Dendritic cell treated with granulocyte-macrophage colony-stimulating factor and Interleukin-4, amounts not matched to agents 40 ng/mL and 50 ng/mL, for 4 days (primary cell): Measurements from ENCODE around the gene SLC8A2.
"Not testable (repeated sequence)": the region's sequence is repeated elsewhere in the genome, so short reads cannot be mapped to it uniquely, and the experiment has no call there.

ENCODE experiments used
- H3K27ac Mint-ChIP-seq: one replicate; pipeline ENCODE4 v1.8.0; 2022; ENCODE audit warnings: mild to moderate bottlenecking, mixed read lengths
- H3K27me3 Mint-ChIP-seq: one replicate; pipeline ENCODE4 v1.8.0; 2022; ENCODE audit warnings: mild to moderate bottlenecking, mixed read lengths
- H3K36me3 Mint-ChIP-seq: one replicate; pipeline ENCODE4 v1.8.0; 2022; ENCODE audit warnings: low read depth, mixed read lengths
- H3K4me1 Mint-ChIP-seq: one replicate; pipeline ENCODE4 v1.8.0; 2022; ENCODE audit warnings: low read depth, mixed read lengths
- H3K4me3 Mint-ChIP-seq: one replicate; pipeline ENCODE4 v1.8.0; 2022; ENCODE audit warnings: mild to moderate bottlenecking, moderate library complexity, mixed read lengths
- H3K9me3 Mint-ChIP-seq: one replicate; pipeline ENCODE4 v1.8.0; 2022; ENCODE audit warnings: mixed read lengths
- intact Hi-C: fragments of 100-400 bp; cut with micrococcal nuclease; formaldehyde crosslinking; loops from one replicate; pipeline ENCODE4 v1.15.0; 2022

SLC8A2 gene

DNA sequence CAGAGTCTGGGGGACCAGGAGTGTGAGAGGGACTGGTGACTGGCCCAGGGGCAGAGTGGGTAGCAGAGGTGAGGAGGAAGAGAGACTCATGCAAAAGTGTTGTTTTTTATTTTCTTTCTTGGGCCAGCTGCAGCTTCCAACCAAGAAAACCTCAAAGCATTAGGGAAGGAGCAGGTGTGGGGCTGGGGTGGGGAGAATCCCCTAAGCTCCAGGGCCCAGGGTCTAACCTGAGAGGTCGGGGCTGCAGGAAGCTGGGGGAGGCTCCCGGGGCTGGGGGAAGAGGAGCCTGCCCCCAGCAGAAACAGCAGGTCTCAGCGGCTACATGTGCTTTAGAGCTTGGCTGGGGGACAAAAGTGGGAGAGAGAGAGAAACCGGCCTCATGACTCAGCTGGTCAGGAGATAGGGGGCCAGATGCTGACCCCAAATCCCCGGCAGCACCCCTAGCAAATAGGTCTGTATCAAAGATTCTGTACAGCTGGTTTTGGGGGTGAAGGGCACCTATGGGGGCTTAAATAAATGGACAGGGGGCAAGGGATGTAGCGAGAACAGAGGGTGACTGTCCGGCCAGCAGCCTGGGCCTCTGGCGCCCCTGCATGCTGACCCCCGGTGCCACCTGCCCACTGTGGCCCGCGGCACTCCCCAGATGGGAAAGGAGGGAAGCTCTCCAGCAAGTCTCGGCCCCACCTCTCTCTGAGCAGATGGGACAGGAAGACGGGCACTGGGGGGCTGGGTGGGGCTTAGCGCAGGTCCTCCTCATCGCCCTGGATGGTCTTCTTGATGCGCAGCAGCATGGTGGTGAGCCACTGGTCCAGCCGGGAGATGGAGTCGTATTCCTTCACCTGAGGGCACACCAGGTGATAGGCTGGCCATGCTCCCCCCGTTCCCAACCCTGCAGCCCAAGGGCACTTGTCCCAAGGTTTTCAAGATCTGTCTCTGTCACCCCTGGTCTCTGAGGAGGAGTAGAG is 16.1 kb upstream of the SLC8A2 start:
- Mint-ChIP-seq H3K4me1 (peaks cover 41% of the 10 kb centered on the region), H3K36me3 (peaks cover 74% of the 10 kb centered on the region), H3K9me3 (no peaks in the 10 kb centered on the region), H3K27ac (no peak overlapping the region), H3K27me3 (no peaks in the 10 kb centered on the region), H3K4me3 (no peak overlapping the region)
- intact Hi-C loops: loop anchor here (10.0 kb wide), 1 partner anchor 53 kb away; no protein-coding TSS in a partner anchor

DNA sequence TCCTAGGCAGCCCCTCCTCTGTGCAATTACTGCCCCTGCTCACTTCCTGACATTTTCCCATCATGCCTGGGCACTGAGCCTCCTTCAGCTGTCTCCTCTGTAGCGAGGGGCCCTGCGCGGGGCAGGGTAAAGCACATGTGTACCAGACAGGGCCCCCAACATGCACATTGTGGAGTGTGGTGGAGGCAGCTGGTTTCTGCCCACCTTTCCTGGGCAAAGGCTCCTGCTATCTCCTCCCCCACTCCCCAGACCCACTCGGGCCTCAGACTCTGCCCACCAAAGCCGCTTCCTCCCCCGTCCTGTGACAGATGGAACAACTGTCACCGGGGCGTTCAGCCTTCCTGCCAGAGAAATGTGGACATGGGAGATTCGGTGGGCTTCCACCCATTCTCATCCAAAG is 15.2 kb upstream of the SLC8A2 start:
- Mint-ChIP-seq H3K4me1 (peaks cover 41% of the 10 kb centered on the region), H3K27me3 (no peaks in the 10 kb centered on the region), H3K9me3 (no peaks in the 10 kb centered on the region), H3K4me3 (no peak overlapping the region), H3K27ac (no peak overlapping the region), H3K36me3 (peaks cover 65% of the 10 kb centered on the region)
- intact Hi-C loops: loop anchor here (10.0 kb wide), 1 partner anchor 52 kb away; no protein-coding TSS in a partner anchor

DNA sequence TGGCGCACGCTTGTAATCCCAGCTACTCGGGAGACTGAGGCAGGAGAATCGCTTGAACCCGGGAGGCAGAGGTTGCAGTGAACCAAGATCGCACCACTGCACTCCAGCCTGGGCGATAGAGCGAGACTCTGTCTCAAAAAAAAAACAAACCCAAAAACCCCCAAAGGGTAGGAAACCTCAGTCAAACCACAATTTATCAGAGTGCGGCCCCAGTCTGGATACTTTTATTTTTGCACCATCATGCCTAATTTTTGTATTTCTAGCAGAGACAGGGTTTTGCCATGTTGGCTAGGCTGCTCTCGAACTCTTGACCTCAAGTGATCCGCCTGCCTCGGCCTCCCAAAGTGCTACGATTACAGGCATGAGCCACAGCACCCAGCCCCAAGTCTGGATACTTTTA is 14.5 kb upstream of the SLC8A2 start:
- H3K4me3 Mint-ChIP-seq, H3K9me3 Mint-ChIP-seq, H3K27me3 Mint-ChIP-seq, H3K27ac Mint-ChIP-seq: not testable (repeated sequence)
- intact Hi-C loops: loop anchor here (10.0 kb wide), 1 partner anchor 51 kb away; no protein-coding TSS in a partner anchor
- H3K4me1 Mint-ChIP-seq: peaks cover 41% of the 10 kb centered on the region
- H3K36me3 Mint-ChIP-seq: peaks cover 58% of the 10 kb centered on the region

DNA sequence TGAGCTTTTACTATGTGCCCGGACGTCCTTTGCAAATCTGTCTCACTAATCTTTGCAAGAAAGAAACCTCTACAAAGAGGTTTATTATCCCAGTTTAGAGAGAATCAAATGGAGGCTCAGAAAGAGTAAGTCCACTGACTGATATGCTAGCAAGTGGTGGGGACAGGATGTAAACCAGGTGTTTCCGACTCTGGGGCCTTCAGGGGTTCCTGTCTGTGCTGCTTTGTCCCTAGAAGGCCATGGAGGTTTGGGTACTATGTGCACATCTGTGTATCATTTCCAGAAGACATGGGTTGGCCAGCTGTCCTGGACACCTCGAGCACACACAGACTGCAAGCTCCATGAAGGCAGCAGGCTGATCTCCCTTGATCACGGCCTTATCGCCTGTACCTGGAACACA is 13.5 kb upstream of the SLC8A2 start:
- Mint-ChIP-seq H3K27me3 (peaks cover 6% of the 10 kb centered on the region), H3K36me3 (peaks cover 48% of the 10 kb centered on the region), H3K27ac (peak overlapping the region; percentile 99), H3K4me3 (no peak overlapping the region), H3K9me3 (no peaks in the 10 kb centered on the region), H3K4me1 (peaks cover 49% of the 10 kb centered on the region)
- intact Hi-C loops: loop anchor here (10.0 kb wide), 1 partner anchor 50 kb away; no protein-coding TSS in a partner anchor

DNA sequence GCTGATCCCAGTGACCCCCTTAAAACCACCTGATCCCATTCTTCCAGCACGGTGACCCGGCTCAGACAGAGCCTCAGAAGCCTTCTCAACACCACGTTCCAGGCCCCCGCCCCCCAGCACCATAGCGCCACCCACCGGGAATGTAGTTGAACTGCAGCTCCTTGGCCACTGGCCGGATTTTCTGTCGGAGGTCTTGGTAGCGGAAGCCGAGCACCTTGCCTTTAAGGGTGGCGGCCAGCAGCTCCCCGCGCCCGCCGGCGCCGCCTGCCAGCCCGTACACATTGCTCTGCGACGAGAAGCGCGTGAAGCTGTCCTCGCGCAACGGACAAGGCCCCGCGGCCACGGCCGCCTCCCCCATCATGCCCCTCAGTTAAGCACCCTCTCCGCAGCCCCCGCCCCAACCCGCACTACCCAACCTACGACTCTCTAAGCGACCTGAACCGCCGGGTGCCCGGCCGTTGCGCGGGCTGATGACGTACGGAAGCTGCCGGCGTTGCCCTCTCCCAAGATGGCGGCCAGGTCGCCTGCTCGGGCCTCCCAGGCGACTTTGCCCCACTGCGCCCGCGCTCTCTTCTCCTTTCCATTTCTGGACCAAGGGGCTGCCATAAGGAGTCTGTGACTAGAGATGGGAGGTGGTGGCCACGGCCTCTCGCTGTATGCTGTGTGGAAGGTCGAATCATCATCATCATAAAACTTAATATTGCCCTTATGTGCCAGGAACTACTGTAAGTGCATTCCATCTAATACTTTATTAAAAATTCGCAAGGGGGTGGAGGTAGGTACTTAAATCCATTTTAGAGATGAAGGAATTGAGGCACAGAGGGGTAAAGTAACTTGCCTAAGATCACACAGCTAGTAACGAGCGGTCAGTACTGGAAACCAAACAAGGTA is 12.4 kb upstream of the SLC8A2 start, which contains the start of gene KPTN:
Gene KPTN (minus strand): TSS at position 420 of the 891 bp plus-strand sequence. CDS start 59 bp downstream, at position 361.
- H3K4me3 Mint-ChIP-seq: peak within 1 kb of the TSS; percentile 87
- H3K27me3 Mint-ChIP-seq: peaks cover 8% of the 10 kb centered on the region
- H3K27ac Mint-ChIP-seq: peak within 1 kb of the TSS; percentile 99
- peaks cover 43% of the 10 kb centered on the region for H3K4me1 Mint-ChIP-seq
- peaks cover 36% of the 10 kb centered on the region for H3K36me3 Mint-ChIP-seq
- intact Hi-C loops: loop anchor here (1.0 to 10.0 kb wide), 2 partner anchors 31 to 49 kb away; partner anchors contain the start of gene NAPA
- H3K9me3 Mint-ChIP-seq: no peaks in the 10 kb centered on the region

DNA sequence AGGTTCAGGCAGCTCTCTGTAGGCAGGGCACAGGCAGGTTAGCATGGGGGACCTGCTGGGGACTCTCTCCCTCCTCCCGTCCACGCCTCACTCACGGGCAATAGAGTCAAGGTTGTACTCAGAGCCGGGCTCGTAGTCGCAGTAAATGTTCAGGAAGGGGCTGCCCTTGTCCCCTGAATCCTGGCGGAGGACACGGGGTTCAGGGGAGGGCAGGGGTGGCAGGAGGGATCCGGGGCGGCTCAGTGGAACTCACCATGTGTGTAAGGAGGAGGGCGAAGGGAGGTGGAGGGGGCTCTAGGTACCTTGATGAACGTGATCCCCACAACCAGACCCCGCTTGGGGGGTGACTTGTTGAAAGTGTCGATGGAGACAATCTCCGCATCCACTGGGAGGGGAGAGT is 11.5 kb upstream of the SLC8A2 start:
- intact Hi-C loops: loop anchor here (10.0 kb wide), 1 partner anchor 48 kb away; no protein-coding TSS in a partner anchor
- Mint-ChIP-seq H3K27me3 (peaks cover 8% of the 10 kb centered on the region), H3K4me3 (no peak overlapping the region), H3K4me1 (peaks cover 41% of the 10 kb centered on the region), H3K9me3 (no peaks in the 10 kb centered on the region), H3K27ac (peak overlapping the region; percentile 99), H3K36me3 (peaks cover 28% of the 10 kb centered on the region)

DNA sequence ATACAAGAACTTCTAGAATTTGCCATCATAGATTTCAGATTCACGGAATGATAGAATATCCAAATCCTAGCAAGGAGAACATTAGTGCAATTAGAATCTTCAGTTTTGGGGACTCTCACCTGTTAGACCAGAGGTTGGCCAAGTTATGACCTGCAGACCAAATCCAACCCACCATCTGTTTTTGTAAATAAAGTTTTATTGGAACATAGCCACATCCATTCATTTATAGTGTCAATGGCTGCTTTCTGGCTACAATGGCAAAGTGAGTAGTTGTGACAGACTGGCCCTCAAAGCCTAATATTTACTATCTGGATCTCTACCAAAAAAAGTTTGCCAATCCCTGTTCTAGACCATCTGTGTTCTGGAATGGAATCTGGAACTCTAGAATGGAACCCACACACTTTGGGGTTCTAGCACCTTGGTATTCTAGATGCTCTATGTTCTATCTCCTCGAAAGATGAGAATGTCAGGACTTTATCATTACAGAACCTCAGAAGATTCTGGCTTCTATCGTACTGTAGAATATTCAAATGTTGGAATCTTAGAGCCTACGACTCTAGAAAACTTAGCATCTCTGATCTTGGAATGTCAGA is 9.9 kb upstream of the SLC8A2 start:
- intact Hi-C loops: loop anchor here (10.0 kb wide), 1 partner anchor 47 kb away; no protein-coding TSS in a partner anchor
- peaks cover 36% of the 10 kb centered on the region for H3K4me1 Mint-ChIP-seq
- H3K27ac Mint-ChIP-seq: no peak overlapping the region
- peaks cover 8% of the 10 kb centered on the region for H3K27me3 Mint-ChIP-seq
- H3K36me3 Mint-ChIP-seq: peaks cover 14% of the 10 kb centered on the region
- no peak overlapping the region for H3K4me3 Mint-ChIP-seq
- no peaks in the 10 kb centered on the region for H3K9me3 Mint-ChIP-seq

DNA sequence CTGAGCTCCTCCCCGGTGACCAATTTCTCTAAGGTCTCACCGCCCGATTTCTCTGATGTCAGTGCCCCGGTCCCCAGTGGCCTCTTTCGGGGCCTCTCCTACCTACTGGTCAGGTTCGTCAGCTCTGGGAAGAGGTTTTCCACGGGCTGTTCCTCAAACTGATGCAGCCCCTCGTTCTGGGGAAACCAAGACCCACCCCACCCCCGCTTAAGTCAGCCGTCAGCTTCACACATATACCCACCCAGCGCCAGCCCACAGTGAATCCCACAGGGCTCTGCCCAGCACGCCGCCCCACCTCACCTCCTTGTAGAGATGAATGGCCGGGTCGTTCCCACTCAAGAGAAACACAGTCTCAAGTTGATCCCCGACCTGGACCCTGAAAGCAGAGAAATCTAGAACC is 9.0 kb upstream of the SLC8A2 start:
- intact Hi-C loops: loop anchor here (10.0 kb wide), 1 partner anchor 46 kb away; no protein-coding TSS in a partner anchor
- Mint-ChIP-seq H3K4me1 (peaks cover 36% of the 10 kb centered on the region), H3K4me3 (peak overlapping the region; percentile 51), H3K27me3 (peaks cover 8% of the 10 kb centered on the region), H3K27ac (peak overlapping the region; percentile 24), H3K9me3 (no peaks in the 10 kb centered on the region), H3K36me3 (peaks cover 13% of the 10 kb centered on the region)

DNA sequence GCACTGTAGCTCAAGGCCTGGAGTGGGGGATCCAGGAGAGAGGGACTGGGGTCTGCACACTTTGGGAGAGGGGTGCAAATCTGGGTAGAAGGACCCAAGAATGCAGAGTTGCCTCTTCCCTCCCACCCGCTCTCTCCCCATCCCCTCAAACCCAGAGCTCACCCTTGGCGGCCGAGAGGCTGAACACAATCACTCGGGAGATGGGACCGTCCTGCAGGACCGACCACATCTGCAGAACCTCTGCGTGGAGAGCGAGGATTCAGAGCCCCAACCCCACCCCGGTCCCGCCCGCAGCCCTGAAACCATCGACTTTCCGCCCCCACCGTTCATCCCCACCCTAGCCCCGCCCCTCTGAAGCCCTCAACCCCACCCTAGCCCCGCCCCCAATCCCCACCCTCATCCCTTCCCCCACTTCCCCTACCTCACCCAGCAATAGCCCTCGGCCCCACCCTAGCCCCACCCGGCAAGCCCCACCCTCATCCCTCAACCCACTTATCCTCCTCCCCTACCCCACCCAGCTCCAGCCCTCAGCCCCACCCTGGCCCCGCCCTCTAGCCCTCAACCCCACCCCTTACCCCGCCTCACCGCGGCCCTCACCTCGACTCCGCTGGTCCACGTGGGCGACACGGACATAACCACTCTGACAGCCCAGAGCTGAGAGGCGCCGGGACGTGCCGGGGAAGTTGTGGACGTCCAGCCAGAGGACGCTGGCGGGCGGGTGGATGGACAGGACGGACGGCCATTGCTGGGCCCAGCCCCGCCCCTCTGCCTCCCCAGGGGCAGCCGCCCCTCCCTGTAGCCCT is 8.2 kb upstream of the SLC8A2 start:
- Mint-ChIP-seq H3K27me3 (peaks cover 8% of the 10 kb centered on the region), H3K27ac (peak overlapping the region; percentile 24), H3K9me3 (no peaks in the 10 kb centered on the region), H3K4me3 (peak overlapping the region; percentile 51), H3K4me1 (peaks cover 38% of the 10 kb centered on the region), H3K36me3 (peaks cover 9% of the 10 kb centered on the region)
- intact Hi-C loops: loop anchor here (10.0 kb wide), 1 partner anchor 45 kb away; no protein-coding TSS in a partner anchor

DNA sequence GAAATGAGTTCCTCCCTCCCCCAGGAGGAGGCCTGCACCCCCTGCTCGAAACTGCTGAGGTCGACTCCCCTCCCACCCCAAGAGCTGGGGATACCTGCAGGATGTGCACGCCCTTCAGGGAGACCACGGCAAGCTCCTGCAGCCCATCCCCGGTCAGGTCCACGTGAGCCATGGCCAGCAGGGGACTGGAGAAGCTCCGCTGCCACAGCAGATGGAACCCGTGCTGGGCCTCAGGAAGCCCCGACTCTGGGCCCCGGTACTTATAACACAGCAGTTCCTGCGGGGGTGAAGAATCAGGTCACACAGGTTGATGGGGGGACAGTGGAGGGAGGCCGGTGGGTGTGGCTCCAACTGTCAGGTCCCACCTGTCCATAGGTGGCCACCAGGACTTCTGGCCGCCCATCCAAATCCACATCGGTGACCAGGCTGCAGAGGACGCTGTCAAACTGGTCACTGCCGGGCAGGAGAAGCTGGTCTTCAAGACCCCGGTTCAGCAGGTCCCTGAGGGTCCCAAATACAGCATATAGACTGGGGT is 4.8 kb upstream of the SLC8A2 start:
- no peak overlapping the region for H3K4me3 Mint-ChIP-seq
- H3K27ac Mint-ChIP-seq: no peak overlapping the region
- H3K9me3 Mint-ChIP-seq: no peaks in the 10 kb centered on the region
- H3K36me3 Mint-ChIP-seq: no peaks in the 10 kb centered on the region
- peaks cover 20% of the 10 kb centered on the region for H3K27me3 Mint-ChIP-seq
- H3K4me1 Mint-ChIP-seq: peaks cover 21% of the 10 kb centered on the region
- intact Hi-C loops: no loop called here

DNA sequence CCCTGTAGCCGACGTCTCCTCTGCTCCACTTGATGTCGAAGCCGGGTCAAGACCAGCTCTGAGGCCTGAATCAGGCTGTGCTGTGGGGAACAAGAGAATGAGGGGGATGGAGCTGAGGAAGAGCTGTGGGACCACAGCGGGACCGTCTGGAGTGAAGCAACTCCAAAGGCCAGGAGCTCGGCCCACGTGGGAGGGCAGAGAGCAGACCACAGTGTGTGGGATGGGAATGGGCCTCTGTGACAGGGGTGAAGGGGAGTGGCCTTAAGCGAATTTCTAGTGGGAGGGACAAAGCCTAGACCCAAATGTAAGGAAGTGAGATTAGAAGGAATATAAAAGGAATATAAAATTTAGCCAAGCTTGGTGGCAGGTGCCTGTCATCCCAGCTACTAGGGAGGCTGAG is 3.8 kb upstream of the SLC8A2 start:
- H3K27me3 Mint-ChIP-seq: peaks cover 25% of the 10 kb centered on the region
- no peaks in the 10 kb centered on the region for H3K9me3 Mint-ChIP-seq
- no peaks in the 10 kb centered on the region for H3K36me3 Mint-ChIP-seq
- peaks cover 26% of the 10 kb centered on the region for H3K4me1 Mint-ChIP-seq
- no peak overlapping the region for H3K4me3 Mint-ChIP-seq
- intact Hi-C loops: no loop called here
- H3K27ac Mint-ChIP-seq: no peak overlapping the region

DNA sequence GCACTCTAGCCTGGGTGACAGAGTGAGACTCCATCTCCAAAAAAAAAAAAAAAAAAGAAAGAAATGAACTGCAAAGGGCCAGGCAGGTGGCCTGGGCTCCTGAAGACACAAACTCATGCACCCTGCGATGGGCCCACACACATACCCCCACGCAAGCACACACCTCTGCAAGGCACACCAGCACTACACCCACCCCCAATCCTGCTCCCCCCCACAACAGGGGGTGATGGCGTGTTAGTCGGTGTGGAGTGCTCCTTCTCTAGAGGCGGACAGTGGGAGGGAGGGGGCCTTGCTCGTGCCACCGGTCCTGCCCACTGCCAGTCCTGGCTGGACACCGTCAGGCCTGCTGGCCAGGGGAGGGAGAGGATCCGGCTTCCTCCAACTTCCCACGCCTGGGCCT is 1.6 kb upstream of the SLC8A2 start:
- Mint-ChIP-seq H3K4me3 (no peak overlapping the region), H3K9me3 (no peaks in the 10 kb centered on the region), H3K27me3 (peaks cover 42% of the 10 kb centered on the region), H3K36me3 (no peaks in the 10 kb centered on the region), H3K27ac (no peak overlapping the region), H3K4me1 (peaks cover 17% of the 10 kb centered on the region)
- intact Hi-C loops: no loop called here
